Measurements from ENCODE around the gene SECISBP2L.
A peak's percentile ranks its signal among the peaks of the same experiment; 100 is the strongest.
"Not testable (repeated sequence)": the region's sequence is repeated elsewhere in the genome, so short reads cannot be mapped to it uniquely, and the experiment has no call there.

Gene SECISBP2L

GRCh38 chr15:48989170-48989569, 57.1 kb downstream of the SECISBP2L start:
- DNase-seq: no peak

GRCh38 chr15:48987142-48987541, 59.1 kb downstream of the SECISBP2L start:
- DNase-seq: no peak

- no peak for DNase-seq
Measured at GRCh38 chr15:48986240-48986639, 60.0 kb downstream of the SECISBP2L start.

DNA sequence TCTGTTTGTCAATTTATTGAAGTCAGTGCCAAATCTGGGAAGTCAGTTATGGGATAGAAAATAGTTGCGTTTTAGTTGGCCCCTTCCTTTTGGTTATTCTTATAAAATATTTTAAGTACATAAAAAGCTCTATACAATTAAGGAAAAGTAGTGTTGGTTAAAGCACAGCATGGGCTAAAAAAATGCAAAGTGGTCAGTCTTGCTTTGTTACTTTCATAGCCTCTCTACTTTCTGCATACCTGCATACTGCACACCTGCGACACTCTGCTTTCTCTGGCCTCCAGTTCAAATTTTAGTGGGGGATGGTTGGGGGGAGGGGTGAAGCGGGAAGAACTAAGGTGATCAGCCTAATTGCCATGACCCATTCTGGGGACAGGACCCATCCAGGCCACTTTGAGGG, 60.7 kb downstream of the SECISBP2L start:
- no peak for DNase-seq

DNA sequence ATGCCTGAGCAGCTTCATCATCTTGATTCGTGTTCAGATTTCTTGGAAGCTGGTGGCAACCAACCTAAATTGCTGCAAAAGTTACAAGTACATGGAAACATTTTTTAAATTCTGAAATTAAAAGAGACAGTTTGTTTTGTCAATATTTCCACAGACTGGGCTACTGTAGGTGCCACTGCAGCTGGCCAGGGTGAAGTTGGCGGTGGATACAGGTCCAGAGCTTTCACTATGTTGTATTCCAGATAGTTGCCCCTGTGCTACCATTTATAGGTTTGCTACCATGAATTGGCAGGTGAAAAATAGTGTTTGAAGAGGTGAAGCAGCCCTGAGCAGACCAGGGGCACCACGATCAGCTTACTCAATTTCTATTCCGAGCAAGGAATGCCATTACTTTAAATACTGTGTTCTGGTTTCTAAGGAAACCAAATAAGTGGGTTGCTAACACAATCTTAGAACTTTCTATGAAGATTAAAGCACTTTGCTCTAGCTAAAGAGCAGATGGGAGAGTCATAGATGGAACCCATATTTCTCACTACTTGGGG, 61.4 kb downstream of the SECISBP2L start:
- no peak for DNase-seq

DNA sequence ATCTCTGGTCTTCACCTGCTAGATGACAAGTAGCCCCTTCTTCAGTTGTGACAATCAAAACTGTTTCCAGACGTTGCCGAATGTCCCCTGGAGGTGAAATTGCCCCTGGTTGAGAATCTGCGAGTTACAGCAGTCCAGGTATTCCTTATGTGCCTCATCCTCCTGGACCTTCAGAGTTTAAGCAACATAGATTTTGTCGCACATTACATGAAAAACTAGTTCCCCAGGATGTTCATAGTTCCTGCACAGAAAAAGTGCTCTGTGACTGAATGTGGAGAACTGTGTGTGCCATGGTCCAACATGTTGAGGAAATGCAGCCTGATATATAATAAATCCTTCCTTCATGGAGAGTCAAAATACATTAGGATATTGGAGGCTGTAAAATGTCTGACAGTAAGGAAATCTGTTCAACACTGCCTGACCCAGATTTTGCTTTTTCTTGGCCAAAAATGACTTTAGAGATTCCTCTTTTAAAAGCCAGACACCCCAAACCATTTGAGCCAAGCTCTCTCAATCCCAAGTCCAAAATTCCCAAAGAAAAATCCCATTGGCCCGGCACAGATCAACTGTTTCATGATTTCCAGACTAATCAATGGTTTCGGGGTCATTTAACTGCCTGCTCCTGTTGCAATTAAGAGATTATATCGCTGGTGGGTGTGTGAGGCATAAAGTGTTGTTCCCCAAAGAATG, 62.1 kb downstream of the SECISBP2L start:
- no peak for DNase-seq

- no peak for DNase-seq
Measured at GRCh38 chr15:48983300-48983699, 62.9 kb downstream of the SECISBP2L start.

GRCh38 chr15:48981941-48982340, 64.3 kb downstream of the SECISBP2L start:
- DNase-seq: no peak

GRCh38 chr15:48978638-48979037, 67.6 kb downstream of the SECISBP2L start:
- DNase-seq: no peak

- DNase-seq: no peak
Measured at GRCh38 chr15:48976444-48977088, 69.7 kb downstream of the SECISBP2L start.

- DNase-seq: peak; percentile 73
Measured at GRCh38 chr15:48975472-48976419, 70.5 kb downstream of the SECISBP2L start.

GRCh38 chr15:48974882-48975281, 71.4 kb downstream of the SECISBP2L start:
- DNase-seq: no peak

GRCh38 chr15:48972750-48973503, 73.3 kb downstream of the SECISBP2L start:
- DNase-seq: no peak

- not testable (repeated sequence) for DNase-seq
Measured at GRCh38 chr15:48970926-48971325, 75.3 kb downstream of the SECISBP2L start.

GRCh38 chr15:48968066-48968465, 78.2 kb downstream of the SECISBP2L start:
- DNase-seq: no peak

- DNase-seq: no peak
Measured at GRCh38 chr15:48967336-48967735, 78.9 kb downstream of the SECISBP2L start.

DNA sequence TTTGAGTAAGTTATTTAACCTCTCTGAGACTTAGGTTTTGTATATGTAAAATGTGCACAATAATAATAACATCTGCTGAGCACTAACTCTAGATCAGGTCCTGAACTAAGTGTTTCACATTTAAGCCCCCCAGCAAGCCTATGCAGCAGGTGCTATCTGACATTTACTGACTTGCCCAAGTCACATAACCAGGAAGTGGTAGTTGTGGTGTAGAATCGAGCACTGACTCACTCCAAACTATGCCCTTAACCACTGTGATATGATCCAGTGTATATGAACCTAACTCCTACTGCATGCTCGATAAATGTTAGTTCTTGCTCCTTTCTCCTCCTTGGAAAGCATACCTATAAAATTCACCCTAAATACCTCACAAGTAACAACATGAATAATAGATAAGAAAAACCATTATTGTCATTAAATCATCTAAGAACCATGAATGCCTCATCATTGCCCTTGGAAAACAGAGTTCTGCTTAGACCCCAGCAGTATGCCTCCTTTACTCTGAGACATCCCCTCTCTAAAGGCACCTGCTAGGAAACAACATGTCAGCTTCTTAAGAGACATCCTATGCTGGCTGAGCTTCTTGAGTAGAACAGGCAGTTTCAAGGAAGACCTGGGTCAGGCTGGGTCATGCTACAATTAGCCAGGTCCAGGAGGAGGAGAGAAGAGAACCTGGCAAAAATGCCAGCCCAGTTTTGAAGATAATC, 79.5 kb downstream of the SECISBP2L start:
- DNase-seq: no peak

DNA sequence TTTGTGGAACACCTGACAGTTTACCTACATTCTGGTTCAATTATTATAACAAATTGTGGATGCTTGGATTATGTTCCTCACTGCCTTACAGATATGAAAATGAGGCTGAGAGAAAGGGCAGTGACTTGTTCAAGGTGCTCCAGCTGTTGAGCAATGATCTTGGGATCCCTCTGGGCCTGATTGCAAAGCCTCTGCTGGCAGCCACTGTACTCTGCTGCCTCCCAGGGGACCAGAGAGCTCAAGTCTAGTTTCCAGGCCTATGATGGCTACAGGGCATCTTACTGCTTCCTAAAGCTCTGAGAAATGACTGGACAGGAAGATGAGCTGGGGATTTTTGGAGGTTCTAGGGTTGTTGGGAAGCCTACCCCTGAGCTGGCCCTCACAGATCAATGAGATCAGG, 80.3 kb downstream of the SECISBP2L start:
- no peak for DNase-seq

GRCh38 chr15:48964898-48965297, 81.3 kb downstream of the SECISBP2L start:
- DNase-seq: no peak

- peak; percentile 23 for DNase-seq
Measured at GRCh38 chr15:48963524-48964113, 82.6 kb downstream of the SECISBP2L start, which contains the start of gene SHC4. Gene SHC4, minus strand, starts transcription at chr15:48963919. Its CDS starts 904 bp downstream, at chr15:48963015.
